Peyer's patch (tissue), 4 donors: ENCODE results near the gene STEAP4. TPM values are rescaled to one million over a fixed set of nuclear protein-coding genes. Genes with fewer than 3 reads are reported as not detected.
A peak's percentile ranks its signal among the peaks of the same experiment; 100 is the strongest.

ENCODE experiments used
- DNase-seq, 3 donors: peaks; one replicate each; pipeline ENCODE4 v3.0.0-alpha.2; 2017 to 2019
- H3K27ac ChIP-seq, 4 donors: fragments of 200-600 bp; sonication (generic); one replicate each; pipeline ENCODE4 v1.5.1; 2016 to 2019
- H3K27me3 ChIP-seq, 2 donors: fragments of 200-600 bp; sonication (generic); one replicate each; pipeline ENCODE4 v1.5.1; 2019
- H3K36me3 ChIP-seq, 3 donors: fragments of 200-600 bp; sonication (generic); one replicate each; pipeline ENCODE4 v1.5.1; 2016 to 2019
- H3K4me1 ChIP-seq, 4 donors: fragments of 200-600 bp; sonication (generic); one replicate each; pipeline ENCODE4 v1.5.1; 2016 to 2019
- H3K4me3 ChIP-seq, 4 donors: fragments of 200-600 bp; sonication (generic); 1 replicate in 3 of 4; 2 replicates in 1 of 4; pipeline ENCODE4 v1.5.1; 2016 to 2019; ENCODE audit warnings: mild to moderate bottlenecking in 1 of 4
- H3K9me3 ChIP-seq, 4 donors: fragments of 200-600 bp; sonication (generic); one replicate each; pipeline ENCODE4 v1.5.1; 2016 to 2019; ENCODE audit warnings: mild to moderate bottlenecking in 1 of 4
- CTCF ChIP-seq, 6 experiments: fragments of 450-650 bp in 4 of 6; fragments of 200-600 bp in 2 of 6; sonication (generic) in 1 of 6; IDR thresholded peaks; one replicate each; pipeline ENCODE4 v1.5.1; 2017 to 2019; ENCODE audit warnings: antibody characterized with exemption in 6 of 6, mild to moderate bottlenecking in 3 of 6, moderate library complexity in 1 of 6
- POLR2A ChIP-seq, 2 donors: fragments of 450-650 bp; IDR thresholded peaks; one replicate each; pipeline ENCODE4 v1.5.1; 2017; ENCODE audit warnings: antibody characterized with exemption in 2 of 2, mild to moderate bottlenecking in 2 of 2, moderate library complexity in 2 of 2
- total RNA-seq, 4 donors: library from RNA; depleted of rRNA; stranded (reverse); fragments of >200 nt; gene quantifications; one replicate each; pipeline ENCODE4 v1.1.0, GENCODE V29; 2016

Gene STEAP4
- total RNA-seq, 4 donors from 2014 or later: 1.9 to 16.5 (median 5.1) TPM

GRCh38 chr7:88312061-88312663 is 5.5 kb upstream of the STEAP4 start:
- DNase-seq: peak in 1 of 3 donors; percentile 62

GRCh38 chr7:88311675-88312036 is 5.0 kb upstream of the STEAP4 start:
- H3K27ac ChIP-seq: peak overlapping the region in 2 of 4 donors; percentile 5 to 8
- no peak overlapping the region for H3K4me3 ChIP-seq
- H3K36me3 ChIP-seq: no peaks in the 10 kb centered on the region
- peaks cover 0 to 2% (median 0%) of the 10 kb centered on the region in 4 donors for H3K4me1 ChIP-seq
- H3K27me3 ChIP-seq: no peaks in the 10 kb centered on the region
- TF ChIP-seq CTCF (IDR thresholded peaks at IDR 0.05) (no peak), POLR2A (IDR thresholded peaks at IDR 0.05) (no peak)
- H3K9me3 ChIP-seq: no peaks in the 10 kb centered on the region
- DNase-seq: no peak

More at GRCh38 chr7:88312061-88312663, 5.5 kb upstream of the STEAP4 start:
- TF ChIP-seq POLR2A (IDR thresholded peaks at IDR 0.05): no peak
- H3K9me3 ChIP-seq: no peaks in the 10 kb centered on the region
- H3K4me1 ChIP-seq: no peaks in the 10 kb centered on the region
- H3K4me3 ChIP-seq: no peak overlapping the region
- peak overlapping the region in 2 of 4 donors; percentile 5 to 8 for H3K27ac ChIP-seq
- H3K27me3 ChIP-seq: no peaks in the 10 kb centered on the region
- no peaks in the 10 kb centered on the region for H3K36me3 ChIP-seq

DNA sequence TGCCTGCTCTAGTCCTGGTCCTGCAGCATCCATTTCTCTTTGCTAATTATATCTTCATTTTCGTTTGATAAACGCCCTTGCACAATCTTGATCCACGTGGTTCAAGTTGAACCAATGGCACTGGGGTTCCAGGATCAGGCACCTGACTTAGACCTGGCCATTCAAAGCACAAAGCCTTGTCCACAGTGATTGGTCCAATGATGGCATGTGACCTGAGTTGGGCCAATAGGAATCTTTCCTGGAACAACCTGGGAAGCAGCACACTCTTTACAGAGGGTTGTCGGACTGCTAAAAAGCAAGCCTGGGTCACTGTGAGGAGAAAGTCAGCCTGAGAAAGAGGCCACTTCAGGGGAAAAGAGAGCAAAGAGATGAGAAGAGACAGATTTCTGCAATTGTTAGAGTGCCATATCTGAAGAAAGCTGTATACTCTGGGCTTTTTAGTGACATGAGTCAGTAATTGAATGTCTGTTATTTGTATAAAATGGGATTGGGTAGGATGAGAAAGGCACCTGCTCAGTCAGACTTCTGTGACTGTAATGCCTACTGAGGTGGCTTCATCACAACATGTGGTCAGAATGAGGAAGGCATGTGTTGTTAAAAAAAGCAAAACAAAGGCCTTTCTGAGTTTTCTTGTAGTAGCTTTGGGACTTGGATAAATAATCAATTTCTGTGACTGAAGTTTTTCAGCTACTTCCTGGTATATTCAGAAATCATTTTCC is 4.4 kb upstream of the STEAP4 start:
- no peak for TF ChIP-seq POLR2A (IDR thresholded peaks at IDR 0.05)
- no peak for TF ChIP-seq CTCF (IDR thresholded peaks at IDR 0.05)
- Histone ChIP-seq H3K9me3 (no peaks in the 10 kb centered on the region), H3K4me1 (peaks cover 0 to 6% (median 0%) of the 10 kb centered on the region in 4 donors), H3K27ac (peak overlapping the region in 2 of 4 donors; percentile 5 to 8), H3K27me3 (no peaks in the 10 kb centered on the region), H3K4me3 (no peak overlapping the region), H3K36me3 (no peaks in the 10 kb centered on the region)
- DNase-seq: no peak

- peaks cover 0 to 6% (median 0%) of the 10 kb centered on the region in 4 donors for H3K4me1 ChIP-seq
- H3K4me3 ChIP-seq: no peak overlapping the region
- no peak for DNase-seq
- no peaks in the 10 kb centered on the region for H3K27me3 ChIP-seq
- TF ChIP-seq POLR2A (IDR thresholded peaks at IDR 0.05) (no peak), CTCF (IDR thresholded peaks at IDR 0.05) (no peak)
- no peaks in the 10 kb centered on the region for H3K36me3 ChIP-seq
- H3K27ac ChIP-seq: no peak overlapping the region
- no peaks in the 10 kb centered on the region for H3K9me3 ChIP-seq
Measured at GRCh38 chr7:88309819-88310218, 3.1 kb upstream of the STEAP4 start.

GRCh38 chr7:88307823-88308222 is 1.1 kb upstream of the STEAP4 start:
- H3K9me3 ChIP-seq: no peaks in the 10 kb centered on the region
- H3K27me3 ChIP-seq: no peaks in the 10 kb centered on the region
- TF ChIP-seq CTCF (IDR thresholded peaks at IDR 0.05) (no peak), POLR2A (IDR thresholded peaks at IDR 0.05) (no peak)
- no peak for DNase-seq
- H3K4me1 ChIP-seq: peaks cover 0 to 6% (median 0%) of the 10 kb centered on the region in 4 donors
- no peak overlapping the region for H3K27ac ChIP-seq
- no peak overlapping the region for H3K4me3 ChIP-seq
- no peaks in the 10 kb centered on the region for H3K36me3 ChIP-seq

DNA sequence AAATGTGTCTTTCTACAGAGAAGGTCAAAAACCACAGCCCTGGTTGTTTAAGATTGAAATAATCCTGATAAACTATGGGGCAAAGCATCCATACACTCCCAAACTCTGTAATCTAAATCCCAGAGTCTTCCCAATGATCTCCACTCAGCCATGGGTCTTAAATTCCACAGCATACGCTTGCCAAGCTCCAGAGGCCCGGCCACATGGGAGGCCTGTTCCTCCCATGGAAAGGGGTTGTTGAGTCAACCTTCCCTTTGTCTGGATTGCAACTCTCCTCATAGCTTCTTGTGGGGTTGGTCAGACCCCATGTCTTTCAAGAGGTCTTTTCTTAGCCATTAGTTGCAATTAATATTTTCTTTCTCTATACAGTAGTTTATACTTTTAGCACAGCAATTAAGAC is 718 bp upstream of the STEAP4 start:
- TF ChIP-seq CTCF (IDR thresholded peaks at IDR 0.05) (no peak), POLR2A (IDR thresholded peaks at IDR 0.05) (no peak)
- Histone ChIP-seq H3K4me3 (no peak overlapping the region), H3K36me3 (no peaks in the 10 kb centered on the region), H3K27ac (no peak overlapping the region), H3K9me3 (no peaks in the 10 kb centered on the region), H3K4me1 (peaks cover 0 to 6% (median 0%) of the 10 kb centered on the region in 4 donors), H3K27me3 (no peaks in the 10 kb centered on the region)
- DNase-seq: no peak
